ENCODE measurements around the gene ELAVL3. TPM values are rescaled to one million over a fixed set of nuclear protein-coding genes. Genes with fewer than 3 reads are reported as not detected.

Gene ELAVL3
- total and polyA plus RNA-seq, 2 donors from 2014 or later, result 0.22 TPM; not detected in 1

- no peak overlapping the region for H3K9ac ChIP-seq (ENCODE audit: low read length in 3 of 3)
- H3K4me3 ChIP-seq (ENCODE audit: low read length in 3 of 3), result no peak overlapping the region
- DNase-seq (no peak), FAIRE-seq (no peak)
- H3K27me3 ChIP-seq (ENCODE audit: control insufficient read depth, insufficient read depth, low read length), result no peaks in the 10 kb centered on the region
- intact Hi-C loops (cut with DNase I), result no loop called here
- H3K27ac ChIP-seq (ENCODE audit: low read depth in 2 of 2, low read length in 2 of 2), result no peak overlapping the region
- no peaks in the 10 kb centered on the region for H3K4me1 ChIP-seq (ENCODE audit: control insufficient read depth in 2 of 3, insufficient read depth in 2 of 3, low read depth in 1 of 3, low read length in 3 of 3)
- peaks cover 0 to 6% (median 3%) of the 10 kb centered on the region in 3 donors for H3K36me3 ChIP-seq (ENCODE audit: control insufficient read depth in 2 of 3, insufficient read depth in 3 of 3, low read length in 3 of 3)
- no peaks in the 10 kb centered on the region for H3K9me3 ChIP-seq (ENCODE audit: control insufficient read depth in 2 of 3, insufficient read depth in 1 of 3, low read length in 3 of 3)
- no peak for TF ChIP-seq CTCF (IDR thresholded peaks at IDR 0.05; ENCODE audit: borderline replicate concordance, extremely low read depth, insufficient read depth)
Observed at GRCh38 chr19:11448410-11448809, 32.4 kb downstream of the ELAVL3 start.

- no peak overlapping the region for H3K9ac ChIP-seq (ENCODE audit: low read length in 3 of 3)
- DNase-seq (no peak), FAIRE-seq (no peak)
- H3K36me3 ChIP-seq (ENCODE audit: control insufficient read depth in 2 of 3, insufficient read depth in 3 of 3, low read length in 3 of 3), result peaks cover 0 to 6% (median 3%) of the 10 kb centered on the region in 3 donors
- no peaks in the 10 kb centered on the region for H3K9me3 ChIP-seq (ENCODE audit: control insufficient read depth in 2 of 3, insufficient read depth in 1 of 3, low read length in 3 of 3)
- H3K27ac ChIP-seq (ENCODE audit: low read depth in 2 of 2, low read length in 2 of 2), result no peak overlapping the region
- no peak for TF ChIP-seq CTCF (IDR thresholded peaks at IDR 0.05; ENCODE audit: borderline replicate concordance, extremely low read depth, insufficient read depth)
- no peaks in the 10 kb centered on the region for H3K27me3 ChIP-seq (ENCODE audit: control insufficient read depth, insufficient read depth, low read length)
- intact Hi-C loops (cut with DNase I), result no loop called here
- H3K4me3 ChIP-seq (ENCODE audit: low read length in 3 of 3), result no peak overlapping the region
- H3K4me1 ChIP-seq (ENCODE audit: control insufficient read depth in 2 of 3, insufficient read depth in 2 of 3, low read depth in 1 of 3, low read length in 3 of 3), result no peaks in the 10 kb centered on the region
Observed at GRCh38 chr19:11447347-11448262, 33.2 kb downstream of the ELAVL3 start.

GRCh38 chr19:11446652-11447301 is 34.1 kb downstream of the ELAVL3 start:
- peak; percentile 45 to 73 (median 62) for DNase-seq
- H3K9me3 ChIP-seq (ENCODE audit: control insufficient read depth in 2 of 3, insufficient read depth in 1 of 3, low read length in 3 of 3), result no peaks in the 10 kb centered on the region
- intact Hi-C loops (cut with DNase I), result no loop called here
- no peaks in the 10 kb centered on the region for H3K4me1 ChIP-seq (ENCODE audit: control insufficient read depth in 2 of 3, insufficient read depth in 2 of 3, low read depth in 1 of 3, low read length in 3 of 3)
- H3K27me3 ChIP-seq (ENCODE audit: control insufficient read depth, insufficient read depth, low read length), result no peaks in the 10 kb centered on the region
- peak; percentile 68 for TF ChIP-seq CTCF (IDR thresholded peaks at IDR 0.05; ENCODE audit: borderline replicate concordance, extremely low read depth, insufficient read depth)
- H3K9ac ChIP-seq (ENCODE audit: low read length in 3 of 3), result no peak overlapping the region
- H3K36me3 ChIP-seq (ENCODE audit: control insufficient read depth in 2 of 3, insufficient read depth in 3 of 3, low read length in 3 of 3), result peaks cover 0 to 9% (median 5%) of the 10 kb centered on the region in 3 donors
- no peak overlapping the region for H3K4me3 ChIP-seq (ENCODE audit: low read length in 3 of 3)
- no peak for FAIRE-seq
- no peak overlapping the region for H3K27ac ChIP-seq (ENCODE audit: low read depth in 2 of 2, low read length in 2 of 2)

Measured in kidney (tissue), 14 donors.